ENCODE results near the gene AKAP13. TPM values are rescaled to one million over a fixed set of nuclear protein-coding genes. Genes with fewer than 3 reads are reported as not detected.

The AKAP13 gene
- total RNA-seq, 1 donor, result 346 TPM

DNA sequence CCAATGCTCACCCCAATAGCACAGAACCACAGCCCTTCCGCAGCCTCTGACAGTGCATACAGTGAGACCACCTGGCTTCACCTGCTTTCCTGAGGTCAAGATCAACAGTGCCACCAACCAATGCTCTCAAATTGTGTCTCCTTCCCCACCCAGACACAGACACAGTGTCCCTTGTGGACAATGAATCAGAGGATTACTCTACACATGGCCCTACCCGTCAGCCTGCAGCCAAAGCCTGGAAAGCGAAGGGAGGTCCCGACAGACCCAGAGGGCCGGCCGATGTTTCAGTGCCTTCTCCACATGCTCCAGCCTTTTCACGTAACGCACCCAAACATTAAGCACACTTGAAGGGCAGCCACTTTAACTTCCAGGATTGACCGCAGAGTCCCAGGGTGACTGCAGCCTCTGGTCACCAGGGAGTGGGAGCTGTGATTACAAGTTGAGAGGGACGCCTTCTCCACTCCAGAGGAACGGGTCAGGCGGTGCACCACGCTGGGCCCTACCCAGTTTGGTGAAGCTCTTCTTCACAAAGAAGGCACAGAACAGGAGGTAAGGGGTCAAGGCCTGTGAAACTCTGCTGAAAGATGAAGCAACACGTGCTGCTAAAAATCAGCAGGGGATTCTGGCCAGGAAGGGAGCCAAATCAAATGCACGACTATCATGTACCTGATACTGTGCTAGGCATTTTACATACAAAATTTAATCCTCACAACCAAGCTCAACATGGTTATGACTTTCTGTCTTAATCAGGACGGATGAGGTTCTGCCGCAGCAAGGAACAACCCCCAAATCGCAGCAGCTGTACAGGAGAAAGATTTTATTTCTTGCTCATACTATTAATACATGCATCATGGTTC lies 397.1 kb downstream of the AKAP13 start:
- no peaks in the 10 kb centered on the region for H3K27me3 ChIP-seq (ENCODE audit: insufficient read depth, low read length)
- no peaks in the 10 kb centered on the region for H3K9me3 ChIP-seq (ENCODE audit: low read depth, low read length)
- no peaks in the 10 kb centered on the region for H3K4me1 ChIP-seq (ENCODE audit: insufficient read depth, low read length)
- H3K4me3 ChIP-seq (ENCODE audit: low read length), result no peak overlapping the region

DNA sequence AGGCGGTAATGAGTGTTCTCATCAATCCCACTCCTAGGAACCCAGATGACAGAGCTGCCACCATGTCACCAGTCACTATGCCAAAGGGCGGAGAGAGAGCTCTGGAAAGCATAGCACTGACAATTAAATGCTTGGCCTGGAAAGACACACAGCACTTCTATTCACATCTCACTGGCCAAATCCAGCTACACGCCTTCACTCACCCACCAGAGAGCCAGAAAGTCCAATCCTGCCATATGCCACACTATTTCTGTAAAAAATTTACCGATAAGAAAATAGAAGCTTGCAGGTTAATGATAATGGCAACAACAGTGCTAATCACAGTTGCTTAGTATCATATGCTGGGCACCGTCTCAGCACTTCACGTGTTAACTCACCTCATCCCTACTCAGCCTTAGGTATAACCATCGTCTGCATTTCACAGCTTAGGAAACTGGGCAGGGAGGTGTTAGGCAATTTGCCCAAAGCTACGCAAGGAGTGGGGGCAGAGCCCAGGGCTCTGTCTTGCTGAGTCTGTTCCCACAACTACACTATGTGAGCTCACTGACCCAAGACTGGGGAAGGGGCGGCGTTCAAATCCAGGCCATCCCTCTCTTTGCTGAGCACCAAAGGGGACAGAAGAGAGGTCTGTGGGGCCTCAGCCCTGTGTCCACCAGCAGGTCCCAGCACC lies 397.8 kb downstream of the AKAP13 start:
- Histone ChIP-seq H3K9me3 (ENCODE audit: low read depth, low read length) (no peaks in the 10 kb centered on the region), H3K27me3 (ENCODE audit: insufficient read depth, low read length) (no peaks in the 10 kb centered on the region), H3K4me3 (ENCODE audit: low read length) (no peak overlapping the region), H3K4me1 (ENCODE audit: insufficient read depth, low read length) (no peaks in the 10 kb centered on the region)

DNA sequence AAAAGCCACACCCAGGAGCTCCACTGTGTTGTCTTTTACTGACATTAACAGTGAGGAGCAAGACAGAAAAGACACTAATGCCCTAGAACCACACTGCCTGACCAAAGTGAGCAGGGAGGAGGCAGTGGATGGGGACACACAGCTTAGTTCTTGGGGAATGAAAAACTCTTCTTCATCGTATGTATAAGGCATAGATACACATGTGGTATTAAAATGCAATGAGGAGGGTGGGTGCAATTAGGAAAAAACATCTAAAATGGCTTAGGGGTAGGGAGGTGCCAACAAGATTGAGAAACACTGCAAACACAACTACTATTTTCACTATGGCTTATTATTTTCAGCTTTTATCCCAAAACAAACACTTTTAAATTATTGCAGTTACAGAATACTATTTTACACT lies 398.8 kb downstream of the AKAP13 start:
- Histone ChIP-seq H3K4me3 (ENCODE audit: low read length) (no peak overlapping the region), H3K4me1 (ENCODE audit: insufficient read depth, low read length) (no peaks in the 10 kb centered on the region), H3K9me3 (ENCODE audit: low read depth, low read length) (no peaks in the 10 kb centered on the region), H3K27me3 (ENCODE audit: insufficient read depth, low read length) (no peaks in the 10 kb centered on the region)

DNA sequence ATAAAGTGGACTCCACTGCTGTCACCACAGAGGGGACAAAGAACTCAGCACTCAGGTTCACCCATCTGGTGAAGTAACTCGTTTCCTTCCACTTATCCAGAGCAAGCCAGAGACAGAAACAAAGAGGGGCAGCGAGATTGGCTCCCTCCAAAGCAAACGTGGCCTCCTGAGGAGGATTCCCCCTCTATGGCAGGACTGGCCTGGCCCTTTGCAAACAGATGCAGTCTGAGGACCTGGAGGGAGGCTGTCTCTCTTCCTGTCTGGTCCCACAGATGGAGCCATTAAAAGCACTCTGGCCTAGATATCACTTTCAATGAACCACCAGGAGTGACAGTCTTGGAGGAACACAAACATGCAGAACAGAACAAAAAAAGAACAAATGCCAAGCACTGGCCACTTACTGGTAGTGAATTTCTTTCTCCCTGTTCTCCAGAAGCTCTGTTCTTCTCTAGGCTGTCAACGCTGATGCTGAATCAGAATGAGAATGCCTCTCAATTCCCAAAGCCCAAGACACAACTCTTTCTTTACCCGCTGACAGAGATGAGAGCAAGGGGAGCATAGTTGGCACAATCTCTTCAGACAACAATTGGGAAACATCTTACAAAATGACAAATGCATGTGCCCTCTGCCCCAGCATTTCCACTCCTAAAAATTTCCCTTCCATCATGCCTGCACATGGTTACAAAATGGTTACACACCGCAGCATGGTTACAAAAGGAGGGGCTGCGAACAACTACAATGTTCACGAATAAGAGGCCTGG lies 400.0 kb downstream of the AKAP13 start:
- peaks cover 10% of the 10 kb centered on the region for H3K4me1 ChIP-seq (ENCODE audit: insufficient read depth, low read length)
- no peaks in the 10 kb centered on the region for H3K9me3 ChIP-seq (ENCODE audit: low read depth, low read length)
- no peaks in the 10 kb centered on the region for H3K27me3 ChIP-seq (ENCODE audit: insufficient read depth, low read length)
- no peak overlapping the region for H3K4me3 ChIP-seq (ENCODE audit: low read length)

DNA sequence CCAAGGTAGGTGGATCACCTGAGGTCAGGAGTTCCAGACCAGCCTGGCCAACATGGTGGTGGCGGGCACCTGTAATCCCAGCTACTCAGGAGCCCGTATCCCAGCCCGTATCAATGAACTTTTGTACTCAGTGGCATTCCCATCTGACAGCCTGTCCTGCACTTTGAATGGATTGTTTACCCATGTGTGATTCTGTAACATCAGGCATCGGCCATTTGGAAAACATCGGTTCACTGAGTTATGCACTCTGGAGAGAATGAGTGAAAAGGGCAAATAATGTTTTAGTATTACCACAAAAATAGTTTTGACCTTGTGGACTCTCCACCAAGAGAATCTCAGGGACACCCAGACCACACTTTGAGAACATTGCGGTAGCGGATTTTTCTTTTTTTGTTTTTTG lies 400.7 kb downstream of the AKAP13 start:
- no peaks in the 10 kb centered on the region for H3K27me3 ChIP-seq (ENCODE audit: insufficient read depth, low read length)
- no peaks in the 10 kb centered on the region for H3K9me3 ChIP-seq (ENCODE audit: low read depth, low read length)
- no peak overlapping the region for H3K4me3 ChIP-seq (ENCODE audit: low read length)
- H3K4me1 ChIP-seq (ENCODE audit: insufficient read depth, low read length), result peaks cover 17% of the 10 kb centered on the region

DNA sequence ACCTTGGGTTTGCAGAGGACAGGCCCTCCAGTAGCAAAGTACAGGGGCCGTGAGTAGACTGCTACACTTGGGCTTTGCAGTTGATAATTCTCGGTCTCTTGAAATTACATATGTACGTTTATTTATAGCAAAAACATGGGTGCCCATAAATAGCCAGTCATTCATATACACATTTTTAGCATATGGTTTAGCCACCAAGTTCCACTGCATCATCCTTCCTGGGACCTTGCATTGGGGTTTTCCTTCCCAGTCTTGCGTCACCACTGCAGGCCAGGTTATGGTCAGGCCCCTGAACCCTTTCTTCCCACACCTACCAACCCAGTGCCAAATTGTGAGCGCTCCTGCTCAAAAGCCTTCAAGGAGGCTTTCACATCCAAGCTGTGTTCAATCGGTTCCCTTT lies 401.7 kb downstream of the AKAP13 start:
- Histone ChIP-seq H3K9me3 (ENCODE audit: low read depth, low read length) (no peaks in the 10 kb centered on the region), H3K4me1 (ENCODE audit: insufficient read depth, low read length) (peaks cover 22% of the 10 kb centered on the region)

DNA sequence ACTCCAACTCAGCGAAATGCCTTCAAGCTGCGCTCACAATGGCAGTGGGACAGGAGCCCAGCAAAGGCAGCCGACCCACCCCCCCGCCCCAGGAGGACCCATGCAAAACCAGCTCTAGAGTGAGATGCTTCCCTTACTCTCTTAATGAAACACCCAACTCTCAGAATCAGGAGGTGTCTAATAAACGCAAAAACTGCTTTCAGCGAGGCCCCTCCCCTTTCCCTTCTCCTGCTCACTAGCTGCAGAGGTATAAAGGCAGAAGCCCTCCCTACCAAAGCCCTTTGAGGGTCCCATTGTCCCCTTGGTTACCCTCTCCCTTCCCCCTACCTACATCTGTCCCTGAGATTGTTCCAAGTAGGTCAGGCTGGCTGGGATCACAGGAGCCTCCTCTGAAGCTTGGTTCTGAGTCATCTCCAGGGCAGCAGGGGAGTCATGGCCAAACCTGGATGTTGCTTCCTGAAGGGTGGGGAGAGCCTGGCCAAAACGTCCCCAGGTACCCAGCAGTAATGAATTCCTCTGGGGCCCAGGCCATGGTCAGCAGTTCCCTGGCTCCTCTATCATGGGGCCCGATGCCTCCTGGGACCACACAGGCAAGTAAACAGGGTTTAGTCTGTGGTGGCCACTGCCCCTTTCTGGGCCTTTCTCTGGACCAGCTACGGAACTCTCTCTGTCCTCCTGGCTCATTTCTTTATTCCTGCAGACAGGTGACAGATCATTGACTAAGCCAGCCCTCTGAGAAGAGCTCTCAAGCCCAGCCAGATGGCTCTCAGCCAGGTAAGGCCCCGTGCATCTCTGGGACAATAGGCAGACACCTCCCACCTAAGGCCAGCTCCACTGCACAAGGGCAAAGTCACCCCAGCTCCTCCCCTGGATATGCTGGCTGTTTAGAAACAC lies 405.7 kb downstream of the AKAP13 start:
- Histone ChIP-seq H3K4me3 (ENCODE audit: low read length) (no peak overlapping the region), H3K9me3 (ENCODE audit: low read depth, low read length) (no peaks in the 10 kb centered on the region), H3K27me3 (ENCODE audit: insufficient read depth, low read length) (no peaks in the 10 kb centered on the region), H3K4me1 (ENCODE audit: insufficient read depth, low read length) (peaks cover 22% of the 10 kb centered on the region)

More for the DNA sequence above, 401.7 kb downstream of the AKAP13 start:
- Histone ChIP-seq H3K4me3 (ENCODE audit: low read length) (no peak overlapping the region), H3K27me3 (ENCODE audit: insufficient read depth, low read length) (no peaks in the 10 kb centered on the region)

DNA sequence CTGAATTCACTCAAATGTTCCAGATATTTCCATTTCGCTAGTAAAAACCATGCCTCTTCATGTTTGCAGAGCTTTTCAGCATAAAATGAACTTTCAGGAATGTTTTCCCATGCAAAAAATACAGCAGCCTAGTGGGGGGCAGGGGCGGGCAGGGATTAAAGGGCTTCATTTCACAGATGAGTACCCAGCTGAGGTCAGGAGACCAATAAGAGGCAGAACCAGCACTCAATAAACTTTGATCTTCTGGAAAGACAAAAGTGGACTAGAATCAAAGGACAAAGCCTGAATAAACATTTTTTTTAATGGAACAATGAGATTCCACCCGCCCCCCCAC lies 406.3 kb downstream of the AKAP13 start:
- no peaks in the 10 kb centered on the region for H3K27me3 ChIP-seq (ENCODE audit: insufficient read depth, low read length)
- H3K9me3 ChIP-seq (ENCODE audit: low read depth, low read length), result no peaks in the 10 kb centered on the region
- no peak overlapping the region for H3K4me3 ChIP-seq (ENCODE audit: low read length)
- peaks cover 22% of the 10 kb centered on the region for H3K4me1 ChIP-seq (ENCODE audit: insufficient read depth, low read length)

DNA sequence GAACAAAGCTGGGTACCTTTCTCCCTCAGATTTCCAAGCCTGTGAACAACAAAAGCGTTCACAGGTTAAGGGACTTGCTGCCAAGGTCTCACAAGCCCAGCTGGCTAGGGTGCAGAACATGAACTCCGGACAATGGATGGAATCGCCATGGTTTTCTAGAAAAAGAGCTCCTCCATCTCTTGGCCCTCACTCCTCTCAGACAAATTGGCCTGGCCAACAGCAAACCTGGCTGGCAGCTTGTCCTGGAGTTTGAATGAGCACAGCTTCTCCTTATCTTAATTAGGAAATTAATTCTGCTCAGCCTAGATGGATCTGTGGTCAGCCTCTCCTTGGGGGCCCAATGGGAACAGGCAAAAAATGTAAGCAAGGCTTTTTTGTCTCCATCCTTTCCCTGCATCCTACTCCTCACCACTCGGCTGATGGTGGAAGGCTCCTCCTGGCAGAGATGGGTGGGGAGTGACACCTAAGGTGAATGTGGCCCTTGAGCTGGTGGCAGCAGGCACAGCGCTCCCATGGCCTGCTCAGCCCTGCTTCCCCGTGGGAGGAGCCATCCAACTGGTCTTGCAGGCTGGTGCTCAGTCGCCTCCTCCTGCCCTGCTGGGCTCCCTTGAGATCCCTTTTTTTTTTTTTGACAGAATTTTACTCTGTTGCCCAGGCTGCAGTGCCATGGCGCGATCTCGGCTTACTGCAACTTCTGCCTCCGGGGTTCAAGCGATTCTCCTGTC lies 408.5 kb downstream of the AKAP13 start:
- H3K27me3 ChIP-seq (ENCODE audit: insufficient read depth, low read length), result no peaks in the 10 kb centered on the region
- H3K4me1 ChIP-seq (ENCODE audit: insufficient read depth, low read length), result peaks cover 39% of the 10 kb centered on the region
- H3K9me3 ChIP-seq (ENCODE audit: low read depth, low read length), result no peaks in the 10 kb centered on the region
- H3K4me3 ChIP-seq (ENCODE audit: low read length), result no peak overlapping the region

DNA sequence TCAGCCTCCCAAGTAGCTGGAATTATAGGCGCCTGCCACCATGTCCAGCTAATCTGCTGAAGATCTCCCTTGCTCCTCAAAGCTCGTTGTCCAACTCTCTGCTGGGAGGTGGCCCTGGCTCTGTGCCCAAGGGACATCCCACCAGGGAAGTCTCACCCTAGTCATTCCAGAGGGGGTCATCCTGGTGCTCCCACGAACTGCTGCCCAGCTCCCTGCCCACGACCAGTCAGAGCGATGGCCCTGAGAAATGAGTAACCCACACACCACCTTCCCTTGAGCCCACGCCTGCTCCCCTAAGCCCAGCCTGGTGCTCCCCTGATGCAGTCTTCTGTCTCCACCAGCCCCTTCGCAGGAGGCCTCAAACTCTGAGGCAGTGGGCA lies 409.1 kb downstream of the AKAP13 start:
- Histone ChIP-seq H3K4me1 (ENCODE audit: insufficient read depth, low read length) (peaks cover 39% of the 10 kb centered on the region), H3K4me3 (ENCODE audit: low read length) (no peak overlapping the region), H3K9me3 (ENCODE audit: low read depth, low read length) (no peaks in the 10 kb centered on the region), H3K27me3 (ENCODE audit: insufficient read depth, low read length) (no peaks in the 10 kb centered on the region)

DNA sequence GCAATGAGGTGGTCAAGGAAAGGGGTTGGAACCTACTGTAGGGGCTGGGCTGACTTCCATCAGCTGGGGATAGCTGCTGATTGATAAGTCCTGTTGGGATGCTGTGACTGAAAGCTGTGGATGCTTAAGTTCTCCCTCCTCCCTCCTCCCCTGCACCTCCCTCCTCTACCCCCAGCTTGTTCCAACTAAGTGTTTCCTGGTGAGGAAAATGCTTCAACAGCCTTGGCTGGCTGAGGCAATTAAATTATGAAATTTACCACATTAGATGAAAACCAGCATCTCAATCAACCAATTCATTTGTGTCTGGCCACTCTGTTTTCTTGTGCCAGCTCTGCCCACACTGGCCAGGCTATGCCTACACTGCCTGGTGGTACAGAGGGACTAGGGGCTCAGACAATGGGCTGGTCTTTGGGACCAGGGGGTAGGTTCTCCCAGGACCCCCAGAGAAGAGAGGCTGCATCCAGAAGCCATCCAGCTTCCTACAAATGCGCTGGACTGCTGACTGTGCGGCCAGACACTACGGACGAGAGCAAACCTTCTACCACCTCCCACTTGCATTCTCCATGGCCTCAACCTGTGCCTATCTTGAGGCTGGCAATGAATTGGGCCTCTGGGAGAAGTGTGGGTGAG lies 411.8 kb downstream of the AKAP13 start:
- H3K4me3 ChIP-seq (ENCODE audit: low read length), result no peak overlapping the region
- H3K4me1 ChIP-seq (ENCODE audit: insufficient read depth, low read length), result peaks cover 23% of the 10 kb centered on the region
- no peaks in the 10 kb centered on the region for H3K27me3 ChIP-seq (ENCODE audit: insufficient read depth, low read length)
- H3K9me3 ChIP-seq (ENCODE audit: low read depth, low read length), result no peaks in the 10 kb centered on the region

DNA sequence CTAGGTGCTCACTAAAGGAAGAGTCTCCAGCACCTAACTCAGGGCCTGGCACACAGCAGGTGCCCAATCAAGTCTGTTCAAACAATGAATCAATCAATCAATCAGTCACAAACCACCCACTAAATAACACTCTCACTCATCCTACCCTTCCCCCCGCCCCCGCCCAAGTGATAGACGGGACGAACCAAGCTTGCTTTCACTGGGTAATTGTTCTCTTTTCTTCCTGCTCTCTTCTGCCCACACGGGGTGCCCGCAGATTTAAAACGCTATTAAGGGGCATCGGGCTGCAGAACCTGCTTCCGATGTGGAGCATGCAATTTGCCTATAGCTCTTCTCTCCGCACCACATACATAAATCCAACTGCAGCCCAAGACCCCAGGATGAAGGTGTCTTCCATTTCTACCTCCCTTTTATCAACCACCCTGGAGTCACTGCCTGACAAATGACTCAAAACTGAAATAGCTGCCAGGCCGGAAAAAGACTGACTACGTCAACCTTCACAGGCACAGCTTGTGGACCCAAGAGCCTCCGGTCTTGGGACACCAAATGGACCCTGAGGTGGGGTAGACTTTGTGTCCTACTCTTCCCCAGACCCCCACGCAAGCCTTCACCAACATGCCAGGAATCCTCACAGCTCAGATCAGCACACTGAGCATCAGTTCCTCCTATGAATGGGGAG lies 412.6 kb downstream of the AKAP13 start:
- peaks cover 23% of the 10 kb centered on the region for H3K4me1 ChIP-seq (ENCODE audit: insufficient read depth, low read length)
- peak overlapping the region; percentile 70 for H3K4me3 ChIP-seq (ENCODE audit: low read length)

More for the DNA sequence above, 412.6 kb downstream of the AKAP13 start:
- no peaks in the 10 kb centered on the region for H3K27me3 ChIP-seq (ENCODE audit: insufficient read depth, low read length)
- H3K9me3 ChIP-seq (ENCODE audit: low read depth, low read length), result no peaks in the 10 kb centered on the region
